GM20431 (cell line): ENCODE measurements around the gene SDK1.

Experiments used
- in situ Hi-C: fragments of 300-500 bp; cut with MseI, MboI; formaldehyde crosslinking; loops from one replicate; pipeline ENCODE4 v1.15.0; 2020; ENCODE audit warnings: low sequenced_read_pairs; ENCODE audit not compliant: unreplicated experiment

The SDK1 gene

GRCh38 chr7:4167385-4167910, 866.4 kb downstream of the SDK1 start:
- in situ Hi-C loops: no loop called here

GRCh38 chr7:4168041-4168440, 867.0 kb downstream of the SDK1 start:
- in situ Hi-C loops: no loop called here

GRCh38 chr7:4168541-4168940, 867.5 kb downstream of the SDK1 start:
- in situ Hi-C loops: no loop called here

- in situ Hi-C loops: no loop called here
Observed at GRCh38 chr7:4169455-4169854, 868.4 kb downstream of the SDK1 start.

GRCh38 chr7:4170997-4171786, 870.1 kb downstream of the SDK1 start:
- in situ Hi-C loops: no loop called here

GRCh38 chr7:4172883-4173282, 871.8 kb downstream of the SDK1 start:
- in situ Hi-C loops: no loop called here

- in situ Hi-C loops: no loop called here
Observed at GRCh38 chr7:4173615-4174014, 872.6 kb downstream of the SDK1 start.

- in situ Hi-C loops: no loop called here
Observed at GRCh38 chr7:4174016-4174415, 873.0 kb downstream of the SDK1 start.

GRCh38 chr7:4174451-4174850, 873.4 kb downstream of the SDK1 start:
- in situ Hi-C loops: no loop called here

- in situ Hi-C loops: no loop called here
Observed at GRCh38 chr7:4174884-4175283, 873.8 kb downstream of the SDK1 start.

- in situ Hi-C loops: no loop called here
Observed at GRCh38 chr7:4175346-4175973, 874.4 kb downstream of the SDK1 start.

- in situ Hi-C loops: no loop called here
Observed at GRCh38 chr7:4177001-4177400, 875.9 kb downstream of the SDK1 start.

GRCh38 chr7:4178416-4178815, 877.4 kb downstream of the SDK1 start:
- in situ Hi-C loops: no loop called here

GRCh38 chr7:4178916-4179687, 878.0 kb downstream of the SDK1 start:
- in situ Hi-C loops: no loop called here

- in situ Hi-C loops: no loop called here
Observed at GRCh38 chr7:4179688-4180380, 878.8 kb downstream of the SDK1 start.

GRCh38 chr7:4181446-4181845, 880.4 kb downstream of the SDK1 start:
- in situ Hi-C loops: no loop called here

GRCh38 chr7:4182605-4183300, 881.7 kb downstream of the SDK1 start:
- in situ Hi-C loops: no loop called here

- in situ Hi-C loops: no loop called here
Observed at GRCh38 chr7:4184653-4185052, 883.6 kb downstream of the SDK1 start.

GRCh38 chr7:4185136-4185535, 884.1 kb downstream of the SDK1 start:
- in situ Hi-C loops: no loop called here
